ENCODE results near the gene PIP5KL1. TPM values are rescaled to one million over a fixed set of nuclear protein-coding genes. Genes with fewer than 3 reads are reported as not detected.
A peak's percentile ranks its signal among the peaks of the same experiment; 100 is the strongest.

The PIP5KL1 gene
- total RNA-seq, 1 experiment from 2014 or later: 5.1 TPM

DNA sequence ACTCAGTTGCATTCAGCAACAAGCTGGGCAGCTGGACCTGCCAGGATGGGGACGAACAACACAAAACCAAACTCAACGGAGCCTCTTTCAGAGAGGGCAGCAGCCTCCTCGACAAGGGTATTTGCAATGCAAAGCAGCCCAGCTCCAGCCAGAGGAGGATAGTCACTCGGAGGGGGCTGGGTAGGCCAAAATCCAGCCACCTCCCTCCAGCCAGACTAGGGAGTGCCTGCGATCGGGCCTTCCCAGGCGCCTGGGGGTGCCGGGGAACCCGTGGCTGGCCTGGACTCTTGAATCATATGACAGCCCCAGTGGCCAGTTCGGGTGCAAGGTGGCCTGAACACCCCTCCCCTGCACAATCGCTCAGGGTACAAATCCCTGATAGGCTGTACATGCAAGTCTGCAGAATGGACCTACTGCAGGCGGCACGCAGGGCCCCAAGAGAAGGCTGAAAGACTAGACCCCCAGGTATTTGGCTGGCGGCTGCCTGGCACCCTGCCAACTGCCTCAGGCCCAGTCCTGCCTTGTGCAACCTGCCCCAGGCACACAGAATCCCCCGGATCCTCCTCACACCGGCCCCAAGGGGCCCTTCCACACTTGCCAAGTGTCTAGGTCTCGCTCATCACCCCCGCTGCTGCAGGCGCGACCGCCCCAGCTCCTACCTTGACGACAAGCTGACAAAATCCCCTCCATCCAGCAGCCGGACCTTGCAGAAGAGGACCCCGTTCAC is 48.9 kb upstream of the PIP5KL1 start:
- Histone ChIP-seq H3F3A (ENCODE audit: low read length, unreplicated experiment) (no peaks in the 10 kb centered on the region), H3K9me3 (ENCODE audit: low read length) (no peaks in the 10 kb centered on the region), H3K79me2 (ENCODE audit: low read length) (peaks cover 58% of the 10 kb centered on the region), H3K27me3 (ENCODE audit: low read length) (no peaks in the 10 kb centered on the region), H3K36me3 (ENCODE audit: low read depth, low read length) (no peaks in the 10 kb centered on the region), H4K20me1 (ENCODE audit: low read length) (peaks cover 15% of the 10 kb centered on the region; the same call in 1 of the 2 replicates), H3K9me2 (replicated peaks; ENCODE audit: low read length) (no peaks in the 10 kb centered on the region), H3K27ac (ENCODE audit: low read length) (no peak overlapping the region), H3K9ac (ENCODE audit: low read length) (peak overlapping the region; percentile 70), H3K4me2 (ENCODE audit: low read length) (peak overlapping the region; percentile 82), H2AFZ (ENCODE audit: low read length) (no peak overlapping the region), H3K4me3 (ENCODE audit: low read length) (peak overlapping the region; percentile 95), H3K4me1 (ENCODE audit: insufficient read depth, low read length) (peaks cover 20% of the 10 kb centered on the region)
- TF ChIP-seq EZH2phosphoT487 (IDR thresholded peaks at IDR 0.05; ENCODE audit: borderline replicate concordance, low read length) (no peak), CTCF (conservative IDR thresholded peaks at IDR 0.05; ENCODE audit: low read depth, low read length) (no peak), EZH2 (IDR thresholded peaks at IDR 0.05; ENCODE audit: low read length, unreplicated experiment) (no peak)
- intact Hi-C loops (cut with micrococcal nuclease): loop anchor here (2.0 kb wide), 2 partner anchors 37 to 55 kb away; no protein-coding TSS in a partner anchor
- ATAC-seq: no peak; the same call in 1 of the 2 replicates
- ChIA-PET CTCF (no interaction called here), POLR2A (ENCODE audit: unreplicated experiment) (no interaction called here)
- TSS peak; percentile 57 for BruUV-seq (replicated peaks)
- DNase-seq: peak; percentile 42

- H3K36me3 ChIP-seq (ENCODE audit: low read depth, low read length): no peaks in the 10 kb centered on the region
- peaks cover 63% of the 10 kb centered on the region for H3K79me2 ChIP-seq (ENCODE audit: low read length)
- no peaks in the 10 kb centered on the region for H3F3A ChIP-seq (ENCODE audit: low read length, unreplicated experiment)
- intact Hi-C loops (cut with micrococcal nuclease): loop anchor here (2.0 kb wide), 1 partner anchor 36 kb away; no protein-coding TSS in a partner anchor
- no peak overlapping the region for H3K27ac ChIP-seq (ENCODE audit: low read length)
- TF ChIP-seq EZH2phosphoT487 (IDR thresholded peaks at IDR 0.05; ENCODE audit: borderline replicate concordance, low read length) (no peak), EZH2 (IDR thresholded peaks at IDR 0.05; ENCODE audit: low read length, unreplicated experiment) (no peak), CTCF (conservative IDR thresholded peaks at IDR 0.05; ENCODE audit: low read depth, low read length) (no peak)
- peak overlapping the region; percentile 70; the same call in 1 of the 2 replicates for H3K9ac ChIP-seq (ENCODE audit: low read length)
- no peak overlapping the region for H2AFZ ChIP-seq (ENCODE audit: low read length)
- H3K27me3 ChIP-seq (ENCODE audit: low read length): no peaks in the 10 kb centered on the region
- H3K4me2 ChIP-seq (ENCODE audit: low read length): peak overlapping the region; percentile 82
- ChIA-PET POLR2A (ENCODE audit: unreplicated experiment) (no interaction called here), CTCF (interaction anchor here (0.6 kb wide), 1 partner anchor 620 kb away, joined by 3 read pairs; no protein-coding TSS in a partner anchor)
- H3K4me3 ChIP-seq (ENCODE audit: low read length): peak overlapping the region; percentile 95
- H3K9me3 ChIP-seq (ENCODE audit: low read length): no peaks in the 10 kb centered on the region
- no peaks in the 10 kb centered on the region for H3K9me2 ChIP-seq (replicated peaks; ENCODE audit: low read length)
- H4K20me1 ChIP-seq (ENCODE audit: low read length): peaks cover 15% of the 10 kb centered on the region; the same call in 1 of the 2 replicates
- DNase-seq: no peak
- no TSS peak for BruUV-seq (replicated peaks)
- no peak for ATAC-seq
- peaks cover 20% of the 10 kb centered on the region for H3K4me1 ChIP-seq (ENCODE audit: insufficient read depth, low read length)
Measured at GRCh38 chr9:127979015-127979332, 48.4 kb upstream of the PIP5KL1 start.
